Stimulated activated CD8-positive, alpha-beta memory T cell treated with anti-CD3 and anti-CD28 coated beads, Interleukin-12 subunit alpha, Interleukin-12 subunit beta, amount 100 ng/mL, for 4 hours (primary cell): ENCODE measurements around the gene SARDH.
"Not testable (repeated sequence)": the region's sequence is repeated elsewhere in the genome, so short reads cannot be mapped to it uniquely, and the experiment has no call there.

Source experiments
- DNase-seq: peaks from one replicate; pipeline ENCODE4 v3.0.0-alpha.2; 2020; ENCODE audit warnings: low read depth

Gene SARDH

GRCh38 chr9:133685653-133686609 is 52.2 kb downstream of the SARDH start:
- DNase-seq, result no peak

- DNase-seq, result no peak
Observed at GRCh38 chr9:133684936-133685361, 53.2 kb downstream of the SARDH start.

- DNase-seq, result no peak
Observed at GRCh38 chr9:133684121-133684935, 53.8 kb downstream of the SARDH start.

GRCh38 chr9:133683586-133684120 is 54.5 kb downstream of the SARDH start:
- peak; percentile 39 for DNase-seq

GRCh38 chr9:133682818-133683585 is 55.1 kb downstream of the SARDH start:
- DNase-seq, result no peak

- no peak for DNase-seq
Observed at GRCh38 chr9:133681658-133682306, 56.4 kb downstream of the SARDH start.

GRCh38 chr9:133680976-133681657 is 57.0 kb downstream of the SARDH start:
- DNase-seq, result no peak

GRCh38 chr9:133680250-133680975 is 57.7 kb downstream of the SARDH start:
- DNase-seq, result no peak

- no peak for DNase-seq
Observed at GRCh38 chr9:133679466-133680061, 58.6 kb downstream of the SARDH start.

- DNase-seq, result no peak
Observed at GRCh38 chr9:133679056-133679455, 59.1 kb downstream of the SARDH start.

- peak; percentile 13 for DNase-seq
Observed at GRCh38 chr9:133677126-133678010, 60.8 kb downstream of the SARDH start.

GRCh38 chr9:133676450-133676849 is 61.7 kb downstream of the SARDH start:
- no peak for DNase-seq

GRCh38 chr9:133675796-133676195 is 62.4 kb downstream of the SARDH start:
- DNase-seq, result not testable (repeated sequence)

GRCh38 chr9:133674091-133674490 is 64.1 kb downstream of the SARDH start:
- no peak for DNase-seq

- no peak for DNase-seq
Observed at GRCh38 chr9:133673258-133673655, 64.9 kb downstream of the SARDH start.

GRCh38 chr9:133672503-133673257 is 65.5 kb downstream of the SARDH start:
- DNase-seq, result no peak

- no peak for DNase-seq
Observed at GRCh38 chr9:133671371-133671770, 66.8 kb downstream of the SARDH start.

- DNase-seq, result no peak
Observed at GRCh38 chr9:133670466-133670865, 67.7 kb downstream of the SARDH start.
